ENCODE data around the gene ARHGEF1.
A peak's percentile ranks its signal among the peaks of the same experiment; 100 is the strongest.

ARHGEF1 gene

GRCh38 chr19:41893899-41894298, 10.9 kb downstream of the ARHGEF1 start:
- DNase-seq (ENCODE audit: extremely low read depth, low read depth), result no peak
- TF ChIP-seq, protein P1, sequence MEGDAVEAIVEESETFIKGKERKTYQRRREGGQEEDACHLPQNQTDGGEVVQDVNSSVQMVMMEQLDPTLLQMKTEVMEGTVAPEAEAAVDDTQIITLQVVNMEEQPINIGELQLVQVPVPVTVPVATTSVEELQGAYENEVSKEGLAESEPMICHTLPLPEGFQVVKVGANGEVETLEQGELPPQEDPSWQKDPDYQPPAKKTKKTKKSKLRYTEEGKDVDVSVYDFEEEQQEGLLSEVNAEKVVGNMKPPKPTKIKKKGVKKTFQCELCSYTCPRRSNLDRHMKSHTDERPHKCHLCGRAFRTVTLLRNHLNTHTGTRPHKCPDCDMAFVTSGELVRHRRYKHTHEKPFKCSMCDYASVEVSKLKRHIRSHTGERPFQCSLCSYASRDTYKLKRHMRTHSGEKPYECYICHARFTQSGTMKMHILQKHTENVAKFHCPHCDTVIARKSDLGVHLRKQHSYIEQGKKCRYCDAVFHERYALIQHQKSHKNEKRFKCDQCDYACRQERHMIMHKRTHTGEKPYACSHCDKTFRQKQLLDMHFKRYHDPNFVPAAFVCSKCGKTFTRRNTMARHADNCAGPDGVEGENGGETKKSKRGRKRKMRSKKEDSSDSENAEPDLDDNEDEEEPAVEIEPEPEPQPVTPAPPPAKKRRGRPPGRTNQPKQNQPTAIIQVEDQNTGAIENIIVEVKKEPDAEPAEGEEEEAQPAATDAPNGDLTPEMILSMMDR (IDR thresholded peaks at IDR 0.05; ENCODE audit: low read depth, low read length), result no peak

DNA sequence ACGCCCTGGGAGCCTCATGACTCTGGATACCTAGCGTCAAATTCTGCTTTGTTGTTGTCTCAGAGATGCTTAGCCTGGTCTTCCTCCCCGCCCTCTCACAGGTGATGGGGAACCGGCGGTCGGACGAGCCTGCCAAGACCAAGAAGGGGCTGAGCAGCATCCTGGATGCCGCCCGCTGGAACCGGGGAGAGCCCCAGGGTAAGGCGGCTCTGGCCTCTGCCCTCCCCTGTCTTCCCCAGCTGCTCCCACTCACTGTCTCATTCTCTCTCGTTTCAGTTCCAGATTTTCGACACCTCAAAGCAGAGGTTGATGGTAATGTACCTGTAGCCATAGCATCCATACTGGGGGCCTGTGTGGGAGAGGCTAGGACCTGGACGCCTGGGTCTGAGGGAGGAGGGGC, 11.4 kb downstream of the ARHGEF1 start:
- no peak for DNase-seq (ENCODE audit: extremely low read depth, low read depth)
- TF ChIP-seq, protein P1 (IDR thresholded peaks at IDR 0.05; ENCODE audit: low read depth, low read length), result no peak

DNA sequence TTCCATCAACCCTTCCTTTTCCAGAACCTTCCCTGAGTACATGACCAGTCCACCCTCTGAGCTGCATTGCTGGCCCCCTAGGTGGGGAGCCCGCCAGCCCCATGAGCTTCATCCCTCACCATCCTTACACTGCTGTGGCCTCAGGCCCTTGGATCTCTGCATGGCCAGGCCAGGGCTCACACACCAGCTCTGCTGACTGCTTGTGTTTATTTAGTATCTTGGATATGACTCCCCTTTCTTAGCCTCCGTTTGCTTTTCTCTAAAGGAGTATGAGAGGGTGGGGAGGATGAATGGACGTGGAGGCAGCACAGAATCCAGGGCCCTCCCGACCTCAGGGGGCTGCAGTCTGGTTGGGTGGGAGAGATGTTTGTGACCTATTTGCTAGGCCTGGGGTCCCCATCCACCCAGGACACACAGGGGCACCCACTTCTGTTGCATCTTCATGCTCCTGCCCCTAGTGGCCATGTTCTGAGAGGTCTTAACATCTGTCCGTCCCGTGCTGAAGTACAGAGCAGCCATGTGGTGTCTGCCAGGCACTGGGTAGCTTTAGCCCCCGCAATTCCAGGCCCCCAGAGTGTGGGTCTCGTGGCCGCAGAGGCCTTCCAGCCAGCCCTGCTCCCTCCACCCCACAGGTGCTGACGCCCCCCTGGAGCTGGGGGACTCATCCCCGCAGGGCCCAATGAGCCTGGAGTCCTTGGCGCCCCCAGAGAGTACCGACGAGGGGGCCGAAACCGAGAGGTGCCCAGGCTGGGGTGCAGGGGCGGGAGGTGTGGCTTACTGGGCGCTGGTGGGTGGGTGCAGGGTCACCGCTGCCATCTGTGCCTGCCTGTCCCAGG, 13.0 kb downstream of the ARHGEF1 start:
- TF ChIP-seq, protein P1 (IDR thresholded peaks at IDR 0.05; ENCODE audit: low read depth, low read length), result peak; percentile 4
- no peak for DNase-seq (ENCODE audit: extremely low read depth, low read depth)

GRCh38 chr19:41896581-41896942, 13.6 kb downstream of the ARHGEF1 start:
- no peak for DNase-seq (ENCODE audit: extremely low read depth, low read depth)
- TF ChIP-seq, protein P1 (IDR thresholded peaks at IDR 0.05; ENCODE audit: low read depth, low read length), result no peak

DNA sequence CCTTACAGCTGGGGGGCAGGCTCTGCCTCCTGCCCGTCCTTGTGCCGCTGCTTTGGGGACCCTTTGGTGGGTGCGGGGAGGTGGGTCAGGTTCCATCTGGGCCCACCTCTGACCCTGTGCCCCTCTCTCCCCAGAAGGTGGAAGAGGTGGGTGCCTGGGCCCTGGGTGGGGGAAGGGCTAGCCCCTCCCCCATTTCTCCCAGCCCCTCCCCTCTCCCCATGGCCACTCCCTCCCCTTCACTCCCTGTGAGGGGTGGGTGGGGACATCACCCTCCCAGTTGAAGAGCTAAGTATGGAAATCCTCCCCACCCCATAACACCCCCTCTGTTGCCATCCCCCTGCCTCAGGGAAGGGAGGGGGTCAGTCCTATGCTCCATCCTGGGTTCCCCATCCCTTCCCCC, 14.2 kb downstream of the ARHGEF1 start:
- TF ChIP-seq, protein P1 (IDR thresholded peaks at IDR 0.05; ENCODE audit: low read depth, low read length), result no peak
- no peak for DNase-seq (ENCODE audit: extremely low read depth, low read depth)

DNA sequence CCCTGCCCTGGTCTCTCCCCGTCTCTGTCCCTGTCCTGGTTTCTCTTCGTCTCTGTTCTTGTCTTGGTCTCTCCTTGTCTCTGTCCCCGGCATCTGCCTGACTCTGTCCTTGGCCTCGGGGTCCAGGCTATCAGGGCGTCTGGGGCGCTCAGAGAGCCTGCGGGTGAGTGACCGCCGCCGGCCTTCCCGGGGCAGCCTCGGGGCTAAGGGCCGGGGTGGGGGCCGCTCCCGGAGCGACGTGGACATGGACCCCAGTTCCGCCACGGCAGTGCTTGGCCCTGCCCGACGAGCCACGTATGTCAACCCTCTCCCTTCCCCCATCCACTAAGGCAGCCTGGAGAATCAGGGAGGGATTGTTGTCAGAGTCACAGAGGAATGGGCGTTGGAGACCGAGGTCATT, 14.8 kb downstream of the ARHGEF1 start:
- DNase-seq (ENCODE audit: extremely low read depth, low read depth), result no peak
- TF ChIP-seq, protein P1 (IDR thresholded peaks at IDR 0.05; ENCODE audit: low read depth, low read length), result no peak

GRCh38 chr19:41898235-41898634, 15.3 kb downstream of the ARHGEF1 start:
- no peak for DNase-seq (ENCODE audit: extremely low read depth, low read depth)
- TF ChIP-seq, protein P1 (IDR thresholded peaks at IDR 0.05; ENCODE audit: low read depth, low read length), result no peak

All from AG09319 (cell line).